Liver (tissue), 9 donors: Measurements from ENCODE around the gene TMEM135. TPM values are rescaled to one million over a fixed set of nuclear protein-coding genes. Genes with fewer than 3 reads are reported as not detected.

Source experiments
- DNase-seq: peaks from one replicate; pipeline ENCODE4 v3.0.0-alpha.2; 2017; ENCODE audit warnings: low spot score
- H3K27ac ChIP-seq, 2 donors: one replicate each; pipeline ENCODE4 v1.7.0; 2013; ENCODE audit warnings: inconsistent platforms in 2 of 2, low read length in 2 of 2, control low read depth in 1 of 2, low read depth in 1 of 2, mild to moderate bottlenecking in 1 of 2
- H3K27me3 ChIP-seq, 4 donors: one replicate each; pipeline versions ENCODE4 v1.6.1 to v1.7.0; 2013; ENCODE audit warnings: low read length in 3 of 4, inconsistent platforms in 1 of 4, mild to moderate bottlenecking in 1 of 4, moderate library complexity in 1 of 4; ENCODE audit not compliant: control insufficient read depth in 4 of 4, insufficient read depth in 4 of 4
- H3K36me3 ChIP-seq, 4 donors: one replicate each; pipeline versions ENCODE4 v1.6.1 to v1.7.0; 2013; ENCODE audit warnings: low read length in 3 of 4, mild to moderate bottlenecking in 3 of 4, low read depth in 1 of 4, moderate library complexity in 1 of 4; ENCODE audit not compliant: control insufficient read depth in 4 of 4, insufficient read depth in 3 of 4
- H3K4me1 ChIP-seq, 4 donors: one replicate each; pipeline versions ENCODE4 v1.6.1 to v1.7.0; 2013; ENCODE audit warnings: low read length in 3 of 4, mild to moderate bottlenecking in 3 of 4, moderate library complexity in 1 of 4; ENCODE audit not compliant: control insufficient read depth in 4 of 4, insufficient read depth in 4 of 4
- H3K4me3 ChIP-seq, 3 donors: one replicate each; pipeline versions ENCODE4 v1.6.1 to v1.7.0; 2013; ENCODE audit warnings: low read length in 3 of 3, control low read depth in 1 of 3, low read depth in 1 of 3, mild to moderate bottlenecking in 1 of 3
- H3K9ac ChIP-seq, 2 donors: one replicate each; pipeline ENCODE4 v1.7.0; 2013; ENCODE audit warnings: low read length in 2 of 2, mild to moderate bottlenecking in 2 of 2, moderate library complexity in 2 of 2, control low read depth in 1 of 2, low read depth in 1 of 2
- H3K9me3 ChIP-seq, 4 donors: one replicate each; pipeline versions ENCODE4 v1.6.1 to v1.7.0; 2013; ENCODE audit warnings: low read length in 3 of 4; ENCODE audit not compliant: control insufficient read depth in 4 of 4
- EGR1 ChIP-seq, 2 donors: IDR thresholded peaks; 2 replicates each; pipeline ENCODE4 v1.6.1; 2016 to 2018; ENCODE audit warnings: antibody characterized with exemption in 2 of 2, low read depth in 2 of 2
- FOXA1 ChIP-seq: IDR thresholded peaks from 2 replicates; pipeline ENCODE4 v1.6.1; 2016; ENCODE audit warnings: antibody characterized with exemption
- FOXA2 ChIP-seq: IDR thresholded peaks from 2 replicates; pipeline ENCODE4 v1.6.1; 2016; ENCODE audit warnings: antibody characterized with exemption
- GABPA ChIP-seq, 2 donors: IDR thresholded peaks in 1 of 2; conservative IDR thresholded peaks in 1 of 2; 2 replicates each; pipeline ENCODE4 v1.6.1; 2016; ENCODE audit warnings: antibody characterized with exemption in 2 of 2, mild to moderate bottlenecking in 1 of 2, moderate library complexity in 1 of 2
- HNF4G ChIP-seq: IDR thresholded peaks from 2 replicates; pipeline ENCODE4 v1.6.1; 2016; ENCODE audit warnings: antibody characterized with exemption
- JUND ChIP-seq, 2 donors: IDR thresholded peaks; 2 replicates each; pipeline ENCODE4 v1.6.1; 2016; ENCODE audit warnings: antibody characterized with exemption in 2 of 2
- MAX ChIP-seq: IDR thresholded peaks from 2 replicates; pipeline ENCODE4 v1.6.1; 2016; ENCODE audit warnings: antibody characterized with exemption
- RAD21 ChIP-seq, 2 donors: IDR thresholded peaks; 2 replicates each; pipeline ENCODE4 v1.6.1; 2016; ENCODE audit warnings: antibody characterized with exemption in 2 of 2, mild to moderate bottlenecking in 2 of 2
- RXRA ChIP-seq, 2 donors: IDR thresholded peaks; 2 replicates each; pipeline ENCODE4 v1.6.1; 2017 to 2018; ENCODE audit warnings: antibody characterized with exemption in 2 of 2, mild to moderate bottlenecking in 1 of 2
- TAF1 ChIP-seq: conservative IDR thresholded peaks from 2 replicates; pipeline ENCODE4 v1.6.1; 2016; ENCODE audit warnings: antibody characterized with exemption, mild to moderate bottlenecking
- WGBS: extraction: QIAGEN DNeasy Blood & Tissue Kit; methylation state at CpG from one replicate; pipeline ENCODE4 v1.1.7; 2013; 5-methylcytosine and 5-hydroxymethylcytosine counted together
- polyA plus RNA-seq, 2 donors: library from polyadenylated mRNA; stranded (reverse) in 1 of 2; unstranded in 1 of 2; fragments of 200-250 nt in 1 of 2; fragments of >200 nt in 1 of 2; fragmentation: Nextera tagmentation in 1 of 2; extraction: Ambion mirVana in 1 of 2; gene quantifications; one replicate each; pipeline versions ENCODE4 v1.2.1 to v1.2.3, GENCODE V29; 2013 to 2015
- total RNA-seq, 2 donors: library from RNA; depleted of rRNA; stranded (reverse); fragments of >200 nt; gene quantifications; one replicate each; pipeline ENCODE4 v1.2.3, GENCODE V29; 2014
- TF ChIP-seq, protein P1 (sequence below): IDR thresholded peaks from 2 replicates; pipeline ENCODE4 v1.6.1; 2016; ENCODE audit warnings: antibody characterized with exemption
- TF ChIP-seq, protein P2 (sequence below): fragments of 150-350 bp; IDR thresholded peaks from 2 replicates; pipeline ENCODE4 v1.5.1; 2017; ENCODE audit warnings: improper control_type of control experiment, low read depth, low read length; ENCODE audit not compliant: missing input control
- TF ChIP-seq, protein P3 (sequence below): IDR thresholded peaks from 2 replicates; pipeline ENCODE4 v1.6.1; 2016; ENCODE audit warnings: antibody characterized with exemption, mild to moderate bottlenecking
- donor health status: healthy.
- donor health status: healthy.
- donor health status: healthy.
- donor health status: healthy.
- donor health status: healthy.

Gene TMEM135
- total and polyA plus RNA-seq, 4 donors = 10.0 to 38.9 (median 23.5) TPM

GRCh38 chr11:87315229-87315628, 277.5 kb downstream of the TMEM135 start (continued):
- TF ChIP-seq, protein P1, sequence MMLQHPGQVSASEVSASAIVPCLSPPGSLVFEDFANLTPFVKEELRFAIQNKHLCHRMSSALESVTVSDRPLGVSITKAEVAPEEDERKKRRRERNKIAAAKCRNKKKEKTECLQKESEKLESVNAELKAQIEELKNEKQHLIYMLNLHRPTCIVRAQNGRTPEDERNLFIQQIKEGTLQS = no peak
- no peak for TF ChIP-seq FOXA2
- TF ChIP-seq GABPA (IDR thresholded peaks at IDR 0.05 in 1 of 2, conservative IDR thresholded peaks at IDR 0.05 in 1 of 2) = no peak
- TF ChIP-seq JUND (IDR thresholded peaks at IDR 0.05) = no peak
- TF ChIP-seq, protein P2, sequence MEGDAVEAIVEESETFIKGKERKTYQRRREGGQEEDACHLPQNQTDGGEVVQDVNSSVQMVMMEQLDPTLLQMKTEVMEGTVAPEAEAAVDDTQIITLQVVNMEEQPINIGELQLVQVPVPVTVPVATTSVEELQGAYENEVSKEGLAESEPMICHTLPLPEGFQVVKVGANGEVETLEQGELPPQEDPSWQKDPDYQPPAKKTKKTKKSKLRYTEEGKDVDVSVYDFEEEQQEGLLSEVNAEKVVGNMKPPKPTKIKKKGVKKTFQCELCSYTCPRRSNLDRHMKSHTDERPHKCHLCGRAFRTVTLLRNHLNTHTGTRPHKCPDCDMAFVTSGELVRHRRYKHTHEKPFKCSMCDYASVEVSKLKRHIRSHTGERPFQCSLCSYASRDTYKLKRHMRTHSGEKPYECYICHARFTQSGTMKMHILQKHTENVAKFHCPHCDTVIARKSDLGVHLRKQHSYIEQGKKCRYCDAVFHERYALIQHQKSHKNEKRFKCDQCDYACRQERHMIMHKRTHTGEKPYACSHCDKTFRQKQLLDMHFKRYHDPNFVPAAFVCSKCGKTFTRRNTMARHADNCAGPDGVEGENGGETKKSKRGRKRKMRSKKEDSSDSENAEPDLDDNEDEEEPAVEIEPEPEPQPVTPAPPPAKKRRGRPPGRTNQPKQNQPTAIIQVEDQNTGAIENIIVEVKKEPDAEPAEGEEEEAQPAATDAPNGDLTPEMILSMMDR = no peak

- Histone ChIP-seq H3K27ac (no peak overlapping the region), H3K9ac (no peak overlapping the region), H3K9me3 (no peaks in the 10 kb centered on the region), H3K4me1 (no peaks in the 10 kb centered on the region), H3K4me3 (no peak overlapping the region), H3K27me3 (no peaks in the 10 kb centered on the region), H3K36me3 (peaks cover 0 to 7% (median 3%) of the 10 kb centered on the region in 4 donors)
- DNase-seq = no peak
- TF ChIP-seq RAD21 (IDR thresholded peaks at IDR 0.05) = no peak
- no peak for TF ChIP-seq HNF4G
- no peak for TF ChIP-seq JUND (IDR thresholded peaks at IDR 0.05)
- no peak for TF ChIP-seq GABPA (IDR thresholded peaks at IDR 0.05 in 1 of 2, conservative IDR thresholded peaks at IDR 0.05 in 1 of 2)
- TF ChIP-seq RXRA (IDR thresholded peaks at IDR 0.05) = no peak
- TF ChIP-seq, protein P3, sequence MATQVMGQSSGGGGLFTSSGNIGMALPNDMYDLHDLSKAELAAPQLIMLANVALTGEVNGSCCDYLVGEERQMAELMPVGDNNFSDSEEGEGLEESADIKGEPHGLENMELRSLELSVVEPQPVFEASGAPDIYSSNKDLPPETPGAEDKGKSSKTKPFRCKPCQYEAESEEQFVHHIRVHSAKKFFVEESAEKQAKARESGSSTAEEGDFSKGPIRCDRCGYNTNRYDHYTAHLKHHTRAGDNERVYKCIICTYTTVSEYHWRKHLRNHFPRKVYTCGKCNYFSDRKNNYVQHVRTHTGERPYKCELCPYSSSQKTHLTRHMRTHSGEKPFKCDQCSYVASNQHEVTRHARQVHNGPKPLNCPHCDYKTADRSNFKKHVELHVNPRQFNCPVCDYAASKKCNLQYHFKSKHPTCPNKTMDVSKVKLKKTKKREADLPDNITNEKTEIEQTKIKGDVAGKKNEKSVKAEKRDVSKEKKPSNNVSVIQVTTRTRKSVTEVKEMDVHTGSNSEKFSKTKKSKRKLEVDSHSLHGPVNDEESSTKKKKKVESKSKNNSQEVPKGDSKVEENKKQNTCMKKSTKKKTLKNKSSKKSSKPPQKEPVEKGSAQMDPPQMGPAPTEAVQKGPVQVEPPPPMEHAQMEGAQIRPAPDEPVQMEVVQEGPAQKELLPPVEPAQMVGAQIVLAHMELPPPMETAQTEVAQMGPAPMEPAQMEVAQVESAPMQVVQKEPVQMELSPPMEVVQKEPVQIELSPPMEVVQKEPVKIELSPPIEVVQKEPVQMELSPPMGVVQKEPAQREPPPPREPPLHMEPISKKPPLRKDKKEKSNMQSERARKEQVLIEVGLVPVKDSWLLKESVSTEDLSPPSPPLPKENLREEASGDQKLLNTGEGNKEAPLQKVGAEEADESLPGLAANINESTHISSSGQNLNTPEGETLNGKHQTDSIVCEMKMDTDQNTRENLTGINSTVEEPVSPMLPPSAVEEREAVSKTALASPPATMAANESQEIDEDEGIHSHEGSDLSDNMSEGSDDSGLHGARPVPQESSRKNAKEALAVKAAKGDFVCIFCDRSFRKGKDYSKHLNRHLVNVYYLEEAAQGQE = no peak
- TF ChIP-seq FOXA1 = no peak
- no peak for TF ChIP-seq FOXA2
- no peak for TF ChIP-seq EGR1 (IDR thresholded peaks at IDR 0.05; ENCODE audit: low read depth in 2 of 2)
Observed at GRCh38 chr11:87316491-87316890, 278.8 kb downstream of the TMEM135 start.

- Histone ChIP-seq H3K27me3 (no peaks in the 10 kb centered on the region), H3K4me3 (no peak overlapping the region), H3K4me1 (no peaks in the 10 kb centered on the region), H3K36me3 (peaks cover 0 to 12% (median 6%) of the 10 kb centered on the region in 4 donors), H3K9me3 (no peaks in the 10 kb centered on the region), H3K27ac (no peak overlapping the region), H3K9ac (no peak overlapping the region)
- DNase-seq = no peak
- TF ChIP-seq RXRA (IDR thresholded peaks at IDR 0.05) (no peak), FOXA2 (no peak), MAX (no peak), TAF1 (no peak)
- TF ChIP-seq, protein P3 = no peak
- 97% methylated on average over 2 of the region's 2 CpGs for WGBS
Observed at GRCh38 chr11:87317441-87317840, 279.7 kb downstream of the TMEM135 start.
